HepG2 (cell line): ENCODE data around the gene GOT2. TPM values are rescaled to one million over a fixed set of nuclear protein-coding genes. Genes with fewer than 3 reads are reported as not detected.
A peak's percentile ranks its signal among the peaks of the same experiment; 100 is the strongest.

ENCODE experiments used
- EZH2 ChIP-seq: conservative IDR thresholded peaks from 2 replicates; pipeline ENCODE4 v1.6.1; 2012; ENCODE audit warnings: mild to moderate bottlenecking, low read depth, low read length, moderate library complexity
- FOXC1 ChIP-seq: sonication (generic); formaldehyde crosslinking; IDR thresholded peaks from 2 replicates; pipeline ENCODE4 v1.8.0; 2022; ENCODE audit warnings: mild to moderate bottlenecking, missing genetic modification reagents, borderline replicate concordance
- GATA4 ChIP-seq: sonication (generic); IDR thresholded peaks from 2 replicates; pipeline ENCODE4 v1.6.1; 2016; ENCODE audit warnings: antibody characterized with exemption, low read depth, borderline replicate concordance
- HOXA3 ChIP-seq: sonication (generic); formaldehyde crosslinking; IDR thresholded peaks from 2 replicates; pipeline ENCODE4 v1.5.0; 2020; ENCODE audit warnings: missing genetic modification reagents
- HOXA5 ChIP-seq: sonication (generic); formaldehyde crosslinking; IDR thresholded peaks from 2 replicates; pipeline ENCODE4 v1.4.0; 2020; ENCODE audit warnings: missing genetic modification reagents
- KDM4B ChIP-seq: sonication (generic); formaldehyde crosslinking; IDR thresholded peaks from 2 replicates; pipeline ENCODE4 v1.4.0; 2020; ENCODE audit warnings: missing genetic modification reagents
- PAX8 ChIP-seq: sonication (generic); formaldehyde crosslinking; IDR thresholded peaks from 2 replicates; pipeline ENCODE4 v1.8.0; 2022; ENCODE audit warnings: mild to moderate bottlenecking, missing genetic modification reagents, borderline replicate concordance
- RFXAP ChIP-seq: sonication (generic); formaldehyde crosslinking; IDR thresholded peaks from 2 replicates; pipeline ENCODE4 v1.4.0; 2020; ENCODE audit warnings: missing genetic modification reagents, borderline replicate concordance
- THAP11 ChIP-seq: IDR thresholded peaks from 2 replicates; pipeline ENCODE4 v1.6.1; 2016; ENCODE audit warnings: missing biosample characterization, missing genetic modification reagents
- XBP1 ChIP-seq: sonication (generic); formaldehyde crosslinking; IDR thresholded peaks from 2 replicates; pipeline ENCODE4 v1.5.0; 2020; ENCODE audit warnings: missing genetic modification reagents
- ZBTB8A ChIP-seq: sonication (generic); formaldehyde crosslinking; IDR thresholded peaks from 2 replicates; pipeline ENCODE4 v1.4.0; 2020; ENCODE audit warnings: mild to moderate bottlenecking, low read depth, missing genetic modification reagents, borderline replicate concordance
- ZNF234 ChIP-seq: sonication (generic); formaldehyde crosslinking; conservative IDR thresholded peaks from 2 replicates; pipeline ENCODE4 v1.5.1; 2020; ENCODE audit warnings: mild to moderate bottlenecking, missing genetic modification reagents
- ZNF337 ChIP-seq: sonication (generic); formaldehyde crosslinking; IDR thresholded peaks from 2 replicates; pipeline ENCODE4 v1.5.1; 2020; ENCODE audit warnings: missing genetic modification reagents, low read depth, mild to moderate bottlenecking, borderline replicate concordance
- ZNF354B ChIP-seq: sonication (generic); formaldehyde crosslinking; IDR thresholded peaks from 2 replicates; pipeline ENCODE4 v1.8.0; 2022; ENCODE audit warnings: mild to moderate bottlenecking, missing genetic modification reagents
- ZNF432 ChIP-seq: sonication (generic); formaldehyde crosslinking; IDR thresholded peaks from 2 replicates; pipeline ENCODE4 v1.5.0; 2020; ENCODE audit warnings: missing genetic modification reagents, mild to moderate bottlenecking, borderline replicate concordance
- ZNF549 ChIP-seq: sonication (generic); formaldehyde crosslinking; IDR thresholded peaks from 2 replicates; pipeline ENCODE4 v1.5.0; 2020; ENCODE audit warnings: missing genetic modification reagents
- ZNF557 ChIP-seq: sonication (generic); formaldehyde crosslinking; IDR thresholded peaks from 2 replicates; pipeline ENCODE4 v1.4.0; 2020; ENCODE audit warnings: missing genetic modification reagents
- ZNF766 ChIP-seq: sonication (generic); formaldehyde crosslinking; IDR thresholded peaks from 2 replicates; pipeline ENCODE4 v1.5.0; 2020; ENCODE audit warnings: missing genetic modification reagents, borderline replicate concordance
- polyA plus RNA-seq, 8 experiments: library from polyadenylated mRNA; depleted of rRNA in 3 of 8; stranded (reverse) in 7 of 8; unstranded in 1 of 8; fragments of >200 nt; fragmentation: Illumina TruSeq in 4 of 8; extraction: Trizol in 4 of 8; gene quantifications; 2 replicates each; pipeline versions ENCODE4 v1.2.1 to v1.2.3, GENCODE V29; 2011 to 2016; ENCODE audit warnings: low read depth in 4 of 8, missing spikeins in 1 of 8, mixed read lengths in 1 of 8; ENCODE audit not compliant: insufficient read depth in 1 of 8
- total RNA-seq, 5 experiments: library from RNA; depleted of rRNA; stranded (reverse); fragments of >200 nt; fragmentation: Illumina TruSeq; extraction: Trizol; gene quantifications; 2 replicates each; pipeline ENCODE4 v1.2.3, GENCODE V29; 2016; ENCODE audit warnings: low read depth in 1 of 5
- TF ChIP-seq, protein P1 (sequence below): sonication (generic); formaldehyde crosslinking; IDR thresholded peaks from 2 replicates; pipeline ENCODE4 v1.5.0; 2020; ENCODE audit warnings: mild to moderate bottlenecking, missing genetic modification reagents
- TF ChIP-seq, protein P2 (sequence below): IDR thresholded peaks from 2 replicates; pipeline ENCODE4 v1.6.1; 2016; ENCODE audit warnings: missing biosample characterization, missing genetic modification reagents, low read depth
- TF ChIP-seq, protein P3 (sequence below): fragments of 450-650 bp; IDR thresholded peaks from 2 replicates; pipeline ENCODE4 v1.6.1; 2016
- TF ChIP-seq, protein P4 (sequence below): sonication (generic); formaldehyde crosslinking; IDR thresholded peaks from 2 replicates; pipeline ENCODE4 v1.4.0; 2020; ENCODE audit warnings: mild to moderate bottlenecking, low read depth, missing genetic modification reagents
- TF ChIP-seq, protein P5 (sequence below): sonication (generic); IDR thresholded peaks from 2 replicates; pipeline ENCODE4 v1.6.1; 2016; ENCODE audit warnings: low read depth, borderline replicate concordance

The GOT2 gene
- total and polyA plus RNA-seq, 2 of the 13 experiments (the other 11 are each of a cell fraction or from before 2014, with no cell fraction given), result 32.6 to 121 TPM

DNA sequence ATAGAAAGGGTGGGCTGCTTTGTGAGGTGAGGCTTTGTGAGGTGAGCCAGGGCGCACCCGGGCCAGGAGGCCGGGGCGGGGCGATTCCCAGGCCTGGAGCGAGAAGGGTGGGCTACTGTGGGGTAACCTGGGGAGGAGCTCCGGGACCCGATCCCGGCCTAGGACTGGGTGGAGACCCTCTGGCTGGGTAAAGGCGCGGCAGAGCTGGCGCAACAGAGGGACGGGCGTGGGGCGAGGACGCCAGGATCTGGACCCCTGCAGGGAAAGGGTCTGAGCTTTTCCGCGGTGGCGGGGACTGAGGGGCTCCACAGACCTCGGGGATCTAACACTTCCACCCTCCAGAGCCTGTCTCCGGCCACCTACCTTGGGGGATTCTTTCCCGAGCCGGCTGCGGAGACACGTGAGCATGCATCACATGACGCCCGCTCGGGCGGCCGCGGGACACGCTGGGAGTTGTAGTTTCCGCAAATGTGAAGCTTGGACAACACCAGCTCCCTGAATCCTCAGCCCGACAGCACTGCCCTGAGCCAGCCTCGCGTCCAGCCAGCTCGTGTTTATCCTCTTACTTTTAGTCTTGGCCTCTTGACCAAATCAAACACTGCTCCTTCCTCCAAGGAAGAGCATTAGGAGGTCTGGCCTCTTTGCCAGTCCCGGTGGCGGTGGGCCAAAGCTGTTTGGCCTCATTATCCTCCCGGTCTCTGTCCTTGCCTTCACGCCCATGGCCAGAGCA is 49.6 kb downstream of the GOT2 start, which contains the start of gene SLC38A7 (continued):
- TF ChIP-seq, protein P1, sequence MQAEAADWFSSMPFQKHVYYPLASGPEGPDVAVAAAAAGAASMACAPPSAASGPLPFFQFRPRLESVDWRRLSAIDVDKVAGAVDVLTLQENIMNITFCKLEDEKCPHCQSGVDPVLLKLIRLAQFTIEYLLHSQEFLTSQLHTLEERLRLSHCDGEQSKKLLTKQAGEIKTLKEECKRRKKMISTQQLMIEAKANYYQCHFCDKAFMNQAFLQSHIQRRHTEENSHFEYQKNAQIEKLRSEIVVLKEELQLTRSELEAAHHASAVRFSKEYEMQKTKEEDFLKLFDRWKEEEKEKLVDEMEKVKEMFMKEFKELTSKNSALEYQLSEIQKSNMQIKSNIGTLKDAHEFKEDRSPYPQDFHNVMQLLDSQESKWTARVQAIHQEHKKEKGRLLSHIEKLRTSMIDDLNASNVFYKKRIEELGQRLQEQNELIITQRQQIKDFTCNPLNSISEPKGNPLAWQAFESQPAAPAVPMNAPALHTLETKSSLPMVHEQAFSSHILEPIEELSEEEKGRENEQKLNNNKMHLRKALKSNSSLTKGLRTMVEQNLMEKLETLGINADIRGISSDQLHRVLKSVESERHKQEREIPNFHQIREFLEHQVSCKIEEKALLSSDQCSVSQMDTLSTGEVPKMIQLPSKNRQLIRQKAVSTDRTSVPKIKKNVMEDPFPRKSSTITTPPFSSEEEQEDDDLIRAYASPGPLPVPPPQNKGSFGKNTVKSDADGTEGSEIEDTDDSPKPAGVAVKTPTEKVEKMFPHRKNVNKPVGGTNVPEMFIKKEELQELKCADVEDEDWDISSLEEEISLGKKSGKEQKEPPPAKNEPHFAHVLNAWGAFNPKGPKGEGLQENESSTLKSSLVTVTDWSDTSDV (CRISPR knock-in tag), result 0 out of 2 replicates have a peak, but pooled peaks have one; percentile 55
- TF ChIP-seq ZNF766 (CRISPR knock-in tag) (no peak), ZNF234 (CRISPR knock-in tag) (no peak), RFXAP (peak; percentile 90; the same call in 1 of the 2 replicates), ZNF432 (CRISPR knock-in tag) (no peak), ZBTB8A (no peak), EZH2 (no peak), ZNF354B (CRISPR knock-in tag) (peak; percentile 86), PAX8 (CRISPR knock-in tag) (no peak), ZNF337 (no peak), THAP11 (CRISPR knock-in tag) (peak; percentile 100), ZNF549 (CRISPR knock-in tag) (no peak), GATA4 (no peak), XBP1 (CRISPR knock-in tag) (no peak), FOXC1 (CRISPR knock-in tag) (no peak; the same call in 1 of the 2 replicates), KDM4B (peak; percentile 85; the same call in 1 of the 2 replicates), HOXA3 (CRISPR knock-in tag) (peak; percentile 90), HOXA5 (0 out of 2 replicates have a peak, but pooled peaks have one; percentile 53), ZNF557 (CRISPR knock-in tag) (0 out of 2 replicates have a peak, but pooled peaks have one; percentile 43)
- TF ChIP-seq, protein P2, sequence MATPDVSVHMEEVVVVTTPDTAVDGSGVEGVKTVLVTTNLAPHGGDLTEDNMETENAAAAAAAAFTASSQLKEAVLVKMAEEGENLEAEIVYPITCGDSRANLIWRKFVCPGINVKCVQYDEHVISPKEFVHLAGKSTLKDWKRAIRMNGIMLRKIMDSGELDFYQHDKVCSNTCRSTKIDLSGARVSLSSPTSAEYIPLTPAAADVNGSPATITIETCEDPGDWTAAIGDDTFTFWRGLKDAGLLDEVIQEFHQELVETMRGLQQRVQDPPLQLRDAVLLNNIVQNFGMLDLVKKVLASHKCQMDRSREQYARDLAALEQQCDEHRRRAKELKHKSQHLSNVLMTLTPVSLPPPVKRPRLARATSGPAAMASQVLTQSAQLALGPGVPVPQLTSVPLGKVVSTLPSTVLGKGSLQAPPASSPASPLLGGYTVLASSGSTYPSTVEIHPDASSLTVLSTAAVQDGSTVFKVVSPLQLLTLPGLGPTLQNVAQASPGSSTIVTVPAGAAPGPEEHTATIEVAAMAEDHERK (CRISPR knock-in tag), result 0 out of 2 replicates have a peak, but pooled peaks have one; percentile 53
- TF ChIP-seq, protein P3, sequence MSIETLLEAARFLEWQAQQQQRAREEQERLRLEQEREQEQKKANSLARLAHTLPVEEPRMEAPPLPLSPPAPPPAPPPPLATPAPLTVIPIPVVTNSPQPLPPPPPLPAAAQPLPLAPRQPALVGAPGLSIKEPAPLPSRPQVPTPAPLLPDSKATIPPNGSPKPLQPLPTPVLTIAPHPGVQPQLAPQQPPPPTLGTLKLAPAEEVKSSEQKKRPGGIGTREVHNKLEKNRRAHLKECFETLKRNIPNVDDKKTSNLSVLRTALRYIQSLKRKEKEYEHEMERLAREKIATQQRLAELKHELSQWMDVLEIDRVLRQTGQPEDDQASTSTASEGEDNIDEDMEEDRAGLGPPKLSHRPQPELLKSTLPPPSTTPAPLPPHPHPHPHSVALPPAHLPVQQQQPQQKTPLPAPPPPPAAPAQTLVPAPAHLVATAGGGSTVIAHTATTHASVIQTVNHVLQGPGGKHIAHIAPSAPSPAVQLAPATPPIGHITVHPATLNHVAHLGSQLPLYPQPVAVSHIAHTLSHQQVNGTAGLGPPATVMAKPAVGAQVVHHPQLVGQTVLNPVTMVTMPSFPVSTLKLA, result peak; percentile 63
- TF ChIP-seq, protein P4, sequence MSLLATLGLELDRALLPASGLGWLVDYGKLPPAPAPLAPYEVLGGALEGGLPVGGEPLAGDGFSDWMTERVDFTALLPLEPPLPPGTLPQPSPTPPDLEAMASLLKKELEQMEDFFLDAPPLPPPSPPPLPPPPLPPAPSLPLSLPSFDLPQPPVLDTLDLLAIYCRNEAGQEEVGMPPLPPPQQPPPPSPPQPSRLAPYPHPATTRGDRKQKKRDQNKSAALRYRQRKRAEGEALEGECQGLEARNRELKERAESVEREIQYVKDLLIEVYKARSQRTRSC (CRISPR knock-in tag), result 0 out of 2 replicates have a peak, but pooled peaks have one; percentile 62
- TF ChIP-seq, protein P5, sequence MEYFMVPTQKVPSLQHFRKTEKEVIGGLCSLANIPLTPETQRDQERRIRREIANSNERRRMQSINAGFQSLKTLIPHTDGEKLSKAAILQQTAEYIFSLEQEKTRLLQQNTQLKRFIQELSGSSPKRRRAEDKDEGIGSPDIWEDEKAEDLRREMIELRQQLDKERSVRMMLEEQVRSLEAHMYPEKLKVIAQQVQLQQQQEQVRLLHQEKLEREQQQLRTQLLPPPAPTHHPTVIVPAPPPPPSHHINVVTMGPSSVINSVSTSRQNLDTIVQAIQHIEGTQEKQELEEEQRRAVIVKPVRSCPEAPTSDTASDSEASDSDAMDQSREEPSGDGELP, result peak; percentile 72; the same call in 1 of the 2 replicates
